Epithelial cell of esophagus (primary cell): ENCODE measurements around the gene SRPK2.

Source experiments
- DNase-seq: peaks from one replicate; pipeline ENCODE4 v3.0.0; 2010; ENCODE audit warnings: low read depth
- H3K4me3 ChIP-seq: 2 replicates; pipeline ENCODE4 v1.5.1; 2011; ENCODE audit warnings: mild to moderate bottlenecking, low read length, control low read depth
- TF ChIP-seq, protein P1 (sequence below): IDR thresholded peaks from 2 replicates; pipeline ENCODE4 v1.5.1; 2011; ENCODE audit warnings: low read depth, mild to moderate bottlenecking, low read length, control low read depth, inconsistent platforms; ENCODE audit not compliant: insufficient read depth; ENCODE audit errors: missing control alignments

Gene SRPK2

DNA sequence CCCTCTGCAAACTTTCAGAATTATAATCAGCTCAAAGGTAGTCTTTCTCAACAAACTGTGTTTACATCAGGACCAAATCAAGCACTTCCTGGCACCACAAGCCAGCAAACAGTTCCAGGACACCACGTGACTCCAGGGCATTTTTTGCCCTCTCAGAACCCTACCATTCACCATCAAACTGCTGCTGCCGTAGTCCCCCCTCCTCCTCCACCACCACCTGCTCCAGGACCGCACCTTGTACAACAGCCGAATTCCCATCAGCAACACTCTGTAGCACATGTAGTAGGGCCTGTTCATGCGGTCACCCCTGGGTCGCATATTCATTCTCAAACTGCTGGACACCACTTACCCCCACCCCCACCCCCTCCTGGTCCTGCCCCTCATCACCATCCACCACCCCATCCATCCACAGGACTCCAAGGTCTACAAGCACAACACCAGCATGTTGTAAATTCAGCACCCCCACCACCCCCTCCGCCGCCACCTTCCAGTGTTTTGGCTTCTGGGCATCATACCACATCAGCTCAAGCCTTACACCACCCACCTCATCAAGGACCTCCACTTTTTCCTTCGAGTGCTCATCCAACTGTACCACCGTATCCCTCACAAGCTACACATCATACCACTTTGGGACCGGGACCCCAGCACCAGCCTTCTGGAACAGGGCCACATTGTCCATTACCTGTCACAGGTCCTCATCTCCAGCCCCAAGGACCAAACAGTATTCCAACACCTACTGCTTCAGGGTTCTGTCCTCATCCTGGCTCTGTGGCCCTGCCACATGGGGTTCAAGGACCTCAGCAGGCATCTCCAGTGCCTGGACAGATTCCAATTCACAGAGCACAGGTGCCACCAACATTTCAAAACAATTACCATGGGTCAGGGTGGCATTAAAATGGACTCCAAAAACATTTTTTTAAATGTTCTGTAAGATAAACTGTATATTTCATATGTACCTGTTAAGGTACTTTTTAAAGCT is 276.0 kb downstream of the SRPK2 start:
- TF ChIP-seq, protein P1, sequence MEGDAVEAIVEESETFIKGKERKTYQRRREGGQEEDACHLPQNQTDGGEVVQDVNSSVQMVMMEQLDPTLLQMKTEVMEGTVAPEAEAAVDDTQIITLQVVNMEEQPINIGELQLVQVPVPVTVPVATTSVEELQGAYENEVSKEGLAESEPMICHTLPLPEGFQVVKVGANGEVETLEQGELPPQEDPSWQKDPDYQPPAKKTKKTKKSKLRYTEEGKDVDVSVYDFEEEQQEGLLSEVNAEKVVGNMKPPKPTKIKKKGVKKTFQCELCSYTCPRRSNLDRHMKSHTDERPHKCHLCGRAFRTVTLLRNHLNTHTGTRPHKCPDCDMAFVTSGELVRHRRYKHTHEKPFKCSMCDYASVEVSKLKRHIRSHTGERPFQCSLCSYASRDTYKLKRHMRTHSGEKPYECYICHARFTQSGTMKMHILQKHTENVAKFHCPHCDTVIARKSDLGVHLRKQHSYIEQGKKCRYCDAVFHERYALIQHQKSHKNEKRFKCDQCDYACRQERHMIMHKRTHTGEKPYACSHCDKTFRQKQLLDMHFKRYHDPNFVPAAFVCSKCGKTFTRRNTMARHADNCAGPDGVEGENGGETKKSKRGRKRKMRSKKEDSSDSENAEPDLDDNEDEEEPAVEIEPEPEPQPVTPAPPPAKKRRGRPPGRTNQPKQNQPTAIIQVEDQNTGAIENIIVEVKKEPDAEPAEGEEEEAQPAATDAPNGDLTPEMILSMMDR: no peak
- no peak for DNase-seq
- no peak overlapping the region for H3K4me3 ChIP-seq

DNA sequence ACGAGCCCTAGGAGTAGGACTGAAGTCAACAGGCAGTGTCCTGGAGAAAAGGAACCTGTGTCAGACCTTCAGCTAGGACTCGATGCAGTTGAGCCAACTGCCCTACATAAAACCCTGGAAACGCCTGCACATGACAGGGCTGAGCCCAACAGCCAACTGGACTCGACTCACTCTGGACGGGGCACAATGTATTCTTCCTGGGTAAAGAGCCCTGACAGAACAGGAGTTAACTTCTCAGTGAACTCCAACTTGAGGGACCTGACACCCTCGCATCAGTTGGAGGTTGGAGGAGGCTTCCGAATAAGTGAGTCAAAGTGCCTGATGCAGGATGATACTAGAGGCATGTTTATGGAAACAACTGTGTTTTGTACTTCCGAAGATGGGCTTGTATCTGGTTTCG is 281.3 kb downstream of the SRPK2 start:
- TF ChIP-seq, protein P1: no peak
- DNase-seq: no peak
- H3K4me3 ChIP-seq: no peak overlapping the region

DNA sequence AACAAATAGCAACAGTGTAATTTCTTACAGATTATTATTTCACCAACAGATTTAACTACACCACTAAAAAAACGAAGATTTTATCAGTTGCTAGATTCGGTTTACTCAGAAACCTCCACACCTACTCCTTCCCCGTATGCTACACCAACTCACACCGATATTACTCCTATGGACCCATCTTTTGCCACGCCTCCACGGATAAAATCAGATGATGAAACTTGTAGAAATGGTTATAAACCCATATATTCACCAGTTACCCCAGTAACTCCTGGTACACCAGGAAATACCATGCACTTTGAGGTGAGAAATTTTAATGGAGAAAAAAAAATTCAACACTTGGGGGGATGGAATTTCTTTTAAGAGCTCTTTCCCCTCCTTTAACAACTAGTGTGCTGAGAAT is 282.2 kb downstream of the SRPK2 start:
- no peak overlapping the region for H3K4me3 ChIP-seq
- no peak for DNase-seq
- TF ChIP-seq, protein P1: no peak

DNA sequence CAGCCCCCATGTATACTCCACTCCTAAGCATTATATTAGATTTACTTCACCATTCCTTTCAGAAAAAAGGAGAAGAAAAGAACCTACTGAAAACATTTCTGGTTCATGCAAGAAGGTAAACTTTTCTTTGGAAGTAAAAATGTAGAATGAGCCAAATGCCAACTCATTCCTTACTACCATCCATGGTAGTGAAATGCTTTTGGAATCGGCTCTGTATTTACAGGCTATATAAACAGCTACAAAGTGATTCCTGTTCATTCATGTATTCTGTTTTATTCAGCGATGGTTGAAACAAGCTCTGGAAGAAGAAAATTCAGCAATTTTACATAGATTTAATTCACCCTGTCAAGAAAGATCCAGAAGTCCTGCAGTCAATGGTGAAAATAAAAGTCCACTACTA is 283.1 kb downstream of the SRPK2 start:
- no peak for DNase-seq
- TF ChIP-seq, protein P1: no peak
- H3K4me3 ChIP-seq: no peak overlapping the region

DNA sequence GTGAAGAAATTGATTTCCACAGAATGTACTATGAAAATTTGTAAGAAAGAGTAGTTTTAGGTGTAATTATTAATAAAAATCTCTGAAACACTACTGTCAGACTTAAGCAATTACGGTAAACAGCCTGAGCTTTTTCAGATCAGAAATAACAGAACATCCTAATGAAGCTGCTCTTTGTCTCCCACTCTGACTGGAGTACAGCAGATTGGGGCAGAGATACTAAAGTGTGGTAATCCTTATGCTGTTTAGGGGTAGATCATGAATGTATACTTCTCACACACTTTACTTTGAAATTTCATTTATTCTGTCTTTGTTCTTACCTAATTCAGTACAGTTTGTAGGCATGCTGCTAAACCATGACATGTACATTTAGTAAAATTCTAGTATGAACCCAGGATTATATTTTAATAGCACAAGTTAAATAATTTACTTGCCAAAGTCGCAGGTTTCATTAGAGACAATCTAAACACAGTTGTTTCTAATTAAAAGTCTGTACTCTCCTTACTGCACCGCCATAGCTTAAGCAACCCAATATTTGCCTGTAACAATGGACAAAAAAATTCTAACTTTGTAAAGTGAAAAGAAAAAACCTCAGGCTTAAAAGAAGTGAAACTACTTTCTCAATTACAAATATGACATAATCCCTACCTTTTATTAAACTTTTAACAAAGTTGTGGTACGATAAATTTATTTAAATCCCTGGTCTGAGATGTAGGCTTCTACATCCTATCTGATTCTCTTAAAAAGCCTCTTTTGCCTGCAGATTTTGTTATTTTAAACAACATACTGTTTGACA is 286.0 kb downstream of the SRPK2 start:
- no peak for DNase-seq
- no peak overlapping the region for H3K4me3 ChIP-seq
- TF ChIP-seq, protein P1: no peak

DNA sequence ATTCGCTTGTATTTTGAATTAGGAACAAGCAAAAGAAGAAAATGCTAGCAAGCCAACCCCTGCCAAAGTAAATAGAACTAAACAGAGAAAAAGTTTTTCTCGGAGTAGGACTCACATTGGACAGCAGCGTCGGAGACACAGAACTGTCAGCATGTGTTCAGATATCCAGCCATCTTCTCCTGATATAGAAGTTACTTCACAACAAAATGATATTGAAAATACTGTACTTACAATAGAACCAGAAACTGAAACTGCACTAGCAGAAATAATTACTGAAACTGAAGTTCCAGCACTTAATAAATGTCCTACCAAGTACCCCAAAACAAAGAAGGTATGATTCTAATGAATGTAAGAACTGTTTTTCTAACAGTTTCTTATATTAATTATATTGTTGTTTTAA is 286.9 kb downstream of the SRPK2 start:
- TF ChIP-seq, protein P1: no peak
- DNase-seq: no peak
- no peak overlapping the region for H3K4me3 ChIP-seq
